GM21786 (cell line): Measurements from ENCODE around the gene KRT37.
"Not testable (repeated sequence)": the region's sequence is repeated elsewhere in the genome, so short reads cannot be mapped to it uniquely, and the experiment has no call there.

Source experiments
- ATAC-seq: cut with Tn5 transposase; IDR thresholded peaks from one replicate; pipeline ENCODE4 v1.9.1; 2021; ENCODE audit not compliant: unreplicated experiment

KRT37 gene

DNA sequence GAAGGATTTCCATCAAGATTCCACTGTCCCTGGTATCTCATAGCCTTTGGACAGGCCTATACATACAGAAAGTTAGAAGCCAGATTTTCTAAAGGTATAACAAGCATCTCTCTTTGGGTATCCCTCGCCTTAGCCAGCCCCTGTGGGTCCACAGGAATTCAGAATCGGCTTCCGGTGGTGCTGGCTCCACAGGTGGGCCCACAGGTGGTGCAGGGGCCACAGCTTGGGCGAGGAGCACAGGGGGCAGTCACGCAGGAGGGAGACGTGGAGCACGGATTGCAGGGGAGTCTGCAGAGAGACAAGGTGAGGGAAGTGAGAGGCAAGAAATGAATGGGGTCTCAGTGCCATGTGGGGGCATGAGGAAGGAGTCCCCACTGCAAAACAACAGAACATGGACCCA is 12.9 kb upstream of the KRT37 start:
- ATAC-seq = no peak

GRCh38 chr17:41434415-41434814 is 10.0 kb upstream of the KRT37 start:
- no peak for ATAC-seq

DNA sequence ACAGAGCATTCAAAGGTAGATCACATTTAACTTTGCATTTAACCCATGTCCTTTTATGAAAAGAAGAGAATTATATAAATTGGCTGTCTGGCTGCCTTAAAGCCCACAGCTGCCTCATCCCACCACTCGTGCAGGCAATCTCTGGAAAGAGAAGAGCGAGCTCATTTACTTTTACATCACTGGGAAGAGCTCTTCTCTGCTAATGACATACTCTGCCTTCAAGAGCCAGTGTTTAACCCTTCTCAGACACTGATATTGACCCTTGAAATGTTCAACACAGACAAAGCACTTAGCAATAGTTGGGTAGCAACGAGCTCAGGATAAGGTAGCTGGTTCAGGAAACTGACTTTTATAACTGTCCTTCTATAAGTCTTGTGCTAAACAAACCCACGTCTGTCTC is 9.6 kb upstream of the KRT37 start:
- ATAC-seq = no peak

GRCh38 chr17:41433586-41433985 is 9.2 kb upstream of the KRT37 start:
- no peak for ATAC-seq

DNA sequence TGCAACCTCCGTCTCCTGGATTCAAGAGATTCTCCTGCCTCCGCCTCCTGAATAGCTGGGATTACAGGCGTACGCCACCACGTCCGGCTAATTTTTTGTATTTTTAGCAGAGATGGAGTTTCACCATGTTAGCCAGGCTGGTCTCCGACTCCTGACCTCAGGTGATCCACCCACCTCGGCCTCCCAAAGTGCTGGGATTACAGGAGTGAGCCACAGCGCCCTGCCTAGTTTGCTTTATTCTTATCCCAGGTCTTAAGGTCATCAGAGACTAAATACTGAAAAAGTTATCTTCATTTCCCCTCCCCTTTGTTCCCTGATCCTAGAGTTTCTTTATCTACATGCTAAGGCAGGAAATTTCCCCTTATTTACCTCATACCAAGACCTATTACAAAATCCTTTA is 6.0 kb upstream of the KRT37 start:
- ATAC-seq = not testable (repeated sequence)

DNA sequence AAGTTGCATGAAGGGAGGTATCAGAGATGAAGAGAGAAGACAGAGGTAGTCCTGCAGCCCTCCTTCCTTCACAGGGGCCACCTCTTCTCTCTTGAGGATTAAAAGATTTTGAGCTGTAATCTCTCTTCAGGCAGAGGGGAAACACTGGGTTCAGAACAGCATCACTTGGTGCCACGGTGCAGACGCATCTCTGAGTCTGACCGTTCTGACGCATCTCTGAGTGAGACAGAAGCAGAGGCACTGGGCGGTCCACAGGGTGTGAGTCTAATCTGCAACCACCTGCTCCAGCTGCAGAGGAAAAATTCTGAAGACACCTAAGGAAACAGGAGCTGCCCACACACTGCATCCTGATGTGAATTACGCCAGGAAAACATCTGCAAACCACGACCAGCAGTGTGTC is 5.3 kb upstream of the KRT37 start:
- no peak for ATAC-seq

GRCh38 chr17:41428591-41429291 is 4.4 kb upstream of the KRT37 start:
- no peak for ATAC-seq

DNA sequence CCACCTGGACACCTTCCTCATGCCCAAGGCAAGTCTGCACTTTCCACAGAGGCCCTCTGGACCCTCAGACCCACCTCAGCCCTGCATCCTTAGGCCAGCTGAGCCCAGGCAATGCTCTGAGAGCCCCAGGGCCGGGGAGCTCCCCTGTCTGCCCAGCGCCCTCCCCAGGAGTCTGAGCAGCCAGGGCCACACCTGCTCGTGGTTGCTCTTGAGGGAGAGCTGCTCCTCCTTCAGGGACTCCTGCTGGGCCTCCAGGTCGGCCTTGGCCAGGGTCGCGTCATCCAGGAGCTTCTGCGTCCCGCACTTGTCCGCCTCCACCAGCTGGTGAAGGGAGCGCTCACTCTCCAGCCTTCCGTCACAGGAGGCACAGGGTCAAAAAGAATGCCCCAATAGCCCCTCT is 1.8 kb downstream of the KRT37 start:
- not testable (repeated sequence) for ATAC-seq

DNA sequence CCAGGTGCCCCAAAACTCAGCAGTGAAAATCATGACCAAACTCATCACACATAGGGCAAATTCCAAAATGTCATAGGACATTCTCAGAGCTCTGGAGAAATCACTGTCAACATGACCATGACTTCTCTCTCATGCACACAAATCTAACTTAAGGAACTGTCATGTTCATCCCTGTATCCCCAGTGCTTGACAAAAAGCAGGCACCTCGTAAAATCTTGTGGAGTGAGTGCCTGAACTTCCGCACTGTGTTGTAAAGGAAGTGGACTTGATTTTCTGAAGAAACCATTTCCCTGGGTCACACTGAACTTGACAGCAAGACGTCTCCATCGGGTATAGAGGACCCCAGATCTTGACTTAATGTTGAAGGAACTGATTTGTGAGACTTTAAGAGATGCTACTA is 2.8 kb downstream of the KRT37 start:
- ATAC-seq = no peak

DNA sequence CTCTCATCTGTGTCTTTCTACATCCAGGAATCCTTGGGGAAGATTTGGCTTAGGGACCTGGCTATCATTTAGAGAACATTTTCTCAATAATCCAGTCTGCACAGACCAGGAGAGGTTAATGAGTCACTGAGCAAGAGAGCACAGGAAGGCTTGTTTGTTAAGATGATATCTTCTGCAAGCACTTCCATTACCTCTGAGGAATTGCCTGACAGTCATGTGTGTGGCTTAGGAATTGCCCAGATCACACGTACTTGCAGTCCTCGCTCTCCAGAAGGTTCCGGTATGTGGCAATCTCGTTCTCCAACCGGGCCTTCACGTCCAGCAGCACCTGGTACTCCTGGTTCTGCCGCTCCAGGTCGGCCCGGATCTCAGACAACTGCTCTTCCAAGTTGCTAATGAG is 3.3 kb downstream of the KRT37 start:
- no peak for ATAC-seq

GRCh38 chr17:41420134-41420533 is 4.3 kb downstream of the KRT37 start:
- no peak for ATAC-seq

DNA sequence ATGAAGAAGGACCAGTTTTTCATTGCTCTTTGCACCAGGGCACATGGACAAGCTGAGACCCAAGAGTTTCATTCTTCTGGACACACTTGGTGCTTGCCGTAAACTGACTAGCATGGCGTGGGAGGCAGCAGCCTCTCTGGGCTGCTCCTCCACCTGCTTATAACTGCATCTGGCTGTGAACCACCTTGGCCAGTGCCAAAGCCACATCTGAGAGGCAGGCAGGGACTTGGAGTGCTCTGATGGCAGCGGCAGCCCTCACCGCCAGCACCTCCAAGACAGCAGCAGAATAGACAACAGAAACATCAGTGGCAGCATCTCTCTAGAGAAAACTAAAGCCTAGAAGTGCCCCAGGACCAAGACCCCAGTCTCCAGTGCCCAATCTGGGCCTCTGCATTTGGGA is 4.7 kb downstream of the KRT37 start:
- no peak for ATAC-seq

- no peak for ATAC-seq
These were observed 6.1 kb downstream of the KRT37 start for GRCh38 chr17:41418116-41418860.

DNA sequence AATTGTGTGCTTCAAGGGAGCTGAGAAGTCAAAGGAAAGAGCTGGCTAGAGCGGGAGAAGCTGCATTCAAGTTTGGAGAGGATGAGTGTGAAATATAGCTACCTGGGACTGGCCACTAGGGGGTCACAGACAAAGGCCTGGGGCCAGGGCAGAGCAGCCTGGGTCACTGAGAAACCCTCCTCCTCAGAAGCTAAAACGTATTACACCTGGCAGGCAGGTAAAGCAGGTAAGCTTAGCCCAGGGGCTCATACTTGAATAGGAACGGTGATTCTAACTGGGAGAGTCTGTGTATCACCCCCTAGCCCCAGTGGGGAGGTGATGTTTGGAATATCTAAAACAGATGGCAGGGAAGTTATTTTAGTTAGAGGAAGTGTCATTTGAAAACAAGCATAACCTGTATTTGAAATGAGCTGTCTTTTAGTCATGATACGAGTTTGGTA is 6.8 kb downstream of the KRT37 start:
- no peak for ATAC-seq

GRCh38 chr17:41417127-41417526 is 7.3 kb downstream of the KRT37 start:
- ATAC-seq = no peak

- ATAC-seq = no peak
These were observed 7.9 kb downstream of the KRT37 start for GRCh38 chr17:41416479-41416878.

- ATAC-seq = no peak
These were observed 8.5 kb downstream of the KRT37 start for GRCh38 chr17:41415833-41416335.

GRCh38 chr17:41415411-41415810 is 9.0 kb downstream of the KRT37 start:
- no peak for ATAC-seq

- no peak for ATAC-seq
These were observed 10.4 kb downstream of the KRT37 start for GRCh38 chr17:41413982-41414381.

DNA sequence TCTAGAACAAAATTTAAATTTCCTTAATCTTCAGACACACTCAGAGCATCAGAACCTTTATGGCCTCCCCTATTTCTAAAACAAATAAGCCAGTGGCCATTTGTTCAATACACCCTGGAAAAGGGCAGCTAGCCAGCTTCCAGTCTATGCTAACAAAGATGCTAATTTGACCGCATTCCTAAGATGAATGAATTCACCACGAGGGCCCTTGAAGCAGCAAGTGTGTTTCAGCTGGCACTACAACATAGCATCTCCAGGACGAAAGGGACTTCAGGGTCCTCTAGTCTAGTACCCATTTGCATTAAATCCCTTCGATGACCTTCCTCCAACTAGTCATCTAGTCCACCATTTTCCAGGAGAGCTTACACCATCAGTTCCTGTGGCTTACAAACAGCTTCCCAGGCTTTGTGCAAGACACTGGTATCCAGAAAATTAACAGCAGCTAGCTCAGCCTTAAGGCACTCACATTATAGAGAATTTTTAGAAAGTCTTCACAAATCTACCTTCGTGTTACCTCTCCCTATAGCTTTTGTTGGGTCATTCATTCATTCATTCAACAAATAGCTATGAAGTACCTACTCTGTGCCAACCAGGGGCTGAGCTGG is 10.9 kb downstream of the KRT37 start:
- ATAC-seq = no peak

- ATAC-seq = no peak
These were observed 13.1 kb downstream of the KRT37 start for GRCh38 chr17:41411072-41411840.
